Measurements from ENCODE around the gene SFT2D3.
A peak's percentile ranks its signal among the peaks of the same experiment; 100 is the strongest.

The SFT2D3 gene

GRCh38 chr2:127683056-127683455 is 18.2 kb upstream of the SFT2D3 start:
- no peak for DNase-seq

GRCh38 chr2:127683757-127684156 is 17.5 kb upstream of the SFT2D3 start:
- DNase-seq = no peak

GRCh38 chr2:127685410-127686080 is 15.8 kb upstream of the SFT2D3 start:
- no peak for DNase-seq

DNA sequence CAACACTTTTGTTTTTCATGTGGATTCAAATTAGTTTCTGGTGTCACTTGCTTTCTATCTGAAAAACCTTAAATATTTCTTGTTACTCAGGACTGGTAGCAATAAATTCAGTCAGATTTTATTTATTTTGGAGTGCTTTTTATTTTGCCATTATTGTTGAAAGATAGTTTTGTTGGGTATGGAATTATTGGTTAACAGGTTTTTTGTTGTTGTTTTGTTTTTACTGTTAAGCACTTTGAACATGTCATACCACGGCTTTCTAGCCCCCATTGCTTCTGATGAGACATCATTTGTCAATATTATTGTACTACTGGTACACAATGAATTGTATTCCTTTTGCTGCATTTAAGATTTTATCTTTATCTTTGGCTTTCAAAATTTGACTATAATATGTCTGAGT is 12.9 kb upstream of the SFT2D3 start:
- DNase-seq = no peak

DNA sequence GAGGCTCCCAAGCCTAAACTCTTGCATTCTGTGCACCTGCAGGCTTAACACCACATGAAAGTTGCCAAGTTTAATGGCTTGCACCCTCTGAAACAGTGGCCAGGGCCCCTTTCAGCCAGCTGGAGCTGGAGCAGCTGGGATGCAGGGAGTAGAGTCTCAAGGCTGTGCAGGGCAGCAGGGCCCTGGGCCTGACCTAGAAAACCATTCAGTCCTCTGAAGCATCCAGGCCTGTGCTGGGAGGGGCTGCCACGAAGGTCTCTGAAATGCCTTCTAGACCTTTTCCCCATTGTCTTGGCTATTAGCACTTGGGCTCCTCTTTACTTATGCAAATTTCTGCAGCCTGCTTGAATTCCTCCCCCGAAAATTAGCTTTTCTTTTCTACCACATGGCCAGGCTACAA is 10.6 kb upstream of the SFT2D3 start:
- DNase-seq = no peak

GRCh38 chr2:127694986-127695385 is 6.3 kb upstream of the SFT2D3 start:
- no peak for DNase-seq

DNA sequence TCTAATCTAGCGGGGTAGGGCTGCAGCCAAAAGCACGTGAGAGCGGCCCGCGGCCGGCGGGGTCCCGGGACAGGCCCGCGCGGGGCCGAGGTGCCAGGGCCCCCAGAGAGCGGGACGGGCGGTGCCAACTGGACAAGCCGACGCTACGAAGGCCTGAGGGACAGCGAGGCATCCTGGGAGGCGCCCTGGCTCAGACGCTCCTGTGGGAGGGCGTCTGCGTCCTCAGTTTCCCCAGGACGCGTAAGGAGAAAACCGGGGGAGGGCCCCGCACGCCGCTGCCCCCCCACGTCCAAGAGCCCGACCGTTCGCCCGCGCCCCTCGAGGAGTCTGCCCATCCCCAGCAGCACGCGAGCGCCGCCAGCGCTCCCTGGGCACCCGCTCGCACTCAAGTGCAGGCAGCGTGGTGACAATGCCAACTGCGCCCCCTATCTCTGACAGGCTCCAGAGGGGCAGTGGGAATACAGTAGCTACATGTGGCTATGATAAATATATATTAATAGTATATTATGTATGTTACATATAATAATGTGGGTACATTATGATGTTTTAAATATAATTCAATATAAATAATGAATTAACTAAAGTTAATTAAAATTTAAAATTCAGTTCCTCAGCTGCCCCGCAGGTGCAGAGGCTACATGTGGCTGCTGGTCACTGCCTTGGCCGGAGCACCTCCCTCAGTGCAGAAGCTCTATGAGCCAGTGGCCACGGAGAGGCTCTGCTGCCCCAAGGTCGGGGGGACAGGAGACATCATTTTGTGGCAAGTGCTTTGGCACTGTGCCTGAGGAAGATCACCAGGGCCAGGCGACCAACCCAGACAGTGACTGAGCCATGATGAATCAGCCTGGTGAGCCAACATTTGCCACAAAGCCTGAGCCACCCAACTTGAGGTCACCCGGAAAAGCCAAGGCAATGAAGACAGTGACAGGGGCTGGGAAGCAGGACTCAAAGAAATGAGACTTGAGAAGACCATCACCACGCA is 5.5 kb upstream of the SFT2D3 start:
- peak; percentile 26 to 36 for DNase-seq

GRCh38 chr2:127697482-127698180 is 3.7 kb upstream of the SFT2D3 start:
- no peak for DNase-seq

DNA sequence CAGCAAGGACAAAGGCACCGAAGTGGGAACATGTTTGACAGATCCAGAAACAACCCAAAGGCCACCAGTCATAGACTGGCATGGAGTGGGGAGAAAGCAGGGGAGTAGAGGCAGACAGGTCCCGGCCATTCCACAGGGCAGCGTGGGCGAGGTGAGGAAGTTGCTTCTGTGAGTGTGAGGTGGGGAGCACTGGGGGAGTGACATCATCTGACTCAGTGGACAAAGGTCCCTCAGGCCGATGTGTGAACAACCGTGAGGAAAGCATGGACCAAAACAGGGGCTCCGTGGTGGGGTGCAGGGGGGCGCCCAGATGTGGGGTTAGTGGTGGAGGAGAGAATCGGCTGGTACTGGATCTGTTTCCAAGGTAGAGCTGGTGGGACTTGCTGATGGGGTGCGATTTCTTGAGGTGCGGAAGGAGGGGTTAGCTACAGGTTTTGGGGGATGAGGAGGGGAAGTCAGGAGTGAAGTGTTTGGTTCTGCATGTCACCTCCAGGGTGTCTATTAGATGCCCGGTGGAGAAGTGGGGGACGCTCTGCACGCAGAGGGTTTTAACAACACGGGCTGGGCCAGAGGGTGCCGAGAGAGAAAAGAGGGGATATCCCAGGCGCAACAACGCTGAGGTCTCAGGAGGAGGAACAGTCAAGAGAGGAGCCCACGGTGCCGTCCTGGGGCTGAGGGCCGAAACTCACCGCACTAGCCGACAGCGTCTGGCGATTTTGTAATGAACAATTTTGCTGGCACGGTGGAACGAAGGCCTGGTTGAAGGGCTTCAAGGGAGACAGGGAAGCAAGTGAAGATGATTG is 2.5 kb upstream of the SFT2D3 start:
- DNase-seq = no peak

GRCh38 chr2:127700527-127701192 is 637 bp upstream of the SFT2D3 start:
- no peak for DNase-seq

DNA sequence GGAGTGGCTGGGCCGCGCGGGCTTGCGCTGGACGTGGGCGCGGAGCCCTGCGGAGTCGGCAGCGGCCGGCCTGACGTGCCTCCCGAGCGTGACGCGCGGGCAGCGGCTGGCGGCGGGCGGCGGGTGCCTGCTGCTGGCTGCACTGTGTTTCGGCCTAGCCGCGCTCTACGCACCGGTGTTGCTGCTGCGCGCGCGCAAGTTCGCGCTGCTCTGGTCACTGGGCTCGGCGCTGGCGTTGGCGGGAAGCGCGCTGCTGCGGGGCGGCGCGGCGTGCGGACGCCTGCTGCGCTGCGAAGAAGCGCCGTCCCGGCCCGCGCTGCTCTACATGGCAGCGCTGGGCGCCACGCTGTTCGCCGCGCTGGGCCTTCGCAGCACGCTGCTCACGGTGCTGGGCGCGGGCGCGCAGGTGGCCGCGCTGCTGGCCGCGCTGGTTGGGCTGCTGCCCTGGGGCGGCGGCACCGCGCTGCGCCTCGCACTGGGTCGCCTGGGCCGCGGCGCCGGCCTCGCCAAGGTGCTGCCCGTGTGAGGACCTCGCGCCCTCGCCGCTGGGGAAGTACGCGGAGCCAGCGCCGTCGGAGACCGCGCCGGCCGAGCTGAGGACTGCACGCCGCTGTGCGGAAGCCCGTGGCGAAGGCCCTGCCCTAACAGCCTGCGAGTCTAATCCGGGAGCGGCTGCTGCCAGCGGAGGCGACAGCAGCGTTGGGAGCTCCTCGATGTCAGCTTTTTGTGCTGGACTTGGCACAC is 526 bp downstream of the SFT2D3 start:
- DNase-seq = peak; percentile 48 to 76

- DNase-seq = no peak
These were observed 1.2 kb downstream of the SFT2D3 start for GRCh38 chr2:127702395-127703009.

- DNase-seq = no peak
These were observed 2.0 kb downstream of the SFT2D3 start for GRCh38 chr2:127703282-127703681.

DNA sequence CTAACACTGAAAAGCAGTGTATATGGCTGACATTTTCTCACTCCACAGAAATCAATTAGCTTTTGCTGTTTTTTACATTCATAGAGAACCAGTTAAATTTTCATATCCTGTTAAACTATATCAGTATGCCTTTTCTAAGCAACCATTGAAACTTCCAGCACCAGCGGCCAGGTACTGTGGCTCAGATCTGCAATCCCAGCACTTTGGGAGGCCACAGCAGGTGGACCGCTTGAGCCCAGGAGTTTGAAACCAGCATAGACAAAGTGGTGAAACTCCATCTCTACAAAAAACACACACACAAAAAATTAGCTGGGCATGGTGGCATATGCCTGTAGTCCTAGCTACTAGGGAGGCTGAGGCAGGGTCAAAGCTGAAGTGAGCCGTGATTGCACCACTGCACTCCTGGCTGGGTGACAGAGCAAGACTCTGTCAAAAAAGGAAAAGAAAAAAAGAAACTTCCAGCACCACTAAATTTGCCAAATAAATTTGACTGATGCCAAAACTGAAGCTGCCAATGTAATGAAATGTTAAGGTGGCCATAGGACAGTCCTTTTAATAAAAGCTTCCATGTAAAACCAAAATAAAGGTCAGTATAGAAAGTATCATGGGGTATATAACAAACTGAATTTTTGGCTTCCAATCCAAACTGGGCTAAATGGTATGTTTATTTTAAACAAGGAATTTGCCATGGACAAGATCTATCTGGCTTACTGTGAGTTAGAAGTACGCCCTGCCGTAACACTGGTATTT is 3.5 kb downstream of the SFT2D3 start:
- DNase-seq = no peak

DNA sequence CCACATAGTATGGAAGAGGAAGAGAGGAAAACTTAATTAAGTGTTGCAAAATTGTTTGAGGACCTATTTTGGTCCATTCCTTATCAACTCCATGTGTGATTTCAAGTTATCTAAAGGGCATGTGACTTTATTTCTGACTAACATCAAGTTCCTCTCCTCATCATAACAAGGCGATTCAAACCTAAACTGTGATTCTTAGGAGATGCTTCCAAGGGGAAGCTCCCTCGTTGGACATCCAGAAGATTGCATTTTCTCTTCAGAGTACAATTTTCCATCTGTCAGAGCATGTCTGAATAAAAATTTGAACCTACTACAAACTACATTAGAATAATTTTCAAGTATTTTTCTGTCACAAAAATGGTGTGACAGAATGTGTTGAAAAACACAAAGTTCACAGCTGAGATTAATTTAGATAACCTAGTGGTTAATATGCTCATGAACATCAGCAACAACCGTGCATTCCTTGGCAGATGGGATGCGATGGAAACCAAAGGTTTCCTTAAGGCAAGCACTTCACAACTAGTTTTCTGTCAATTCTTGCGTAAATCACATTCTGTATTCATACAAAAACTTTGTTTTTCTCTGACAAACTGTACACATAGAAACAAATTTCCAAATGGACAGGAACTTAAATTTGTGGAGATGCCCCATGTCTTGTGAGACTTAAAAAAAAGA is 4.2 kb downstream of the SFT2D3 start:
- no peak for DNase-seq

GRCh38 chr2:127706215-127706990 is 5.1 kb downstream of the SFT2D3 start:
- peak in 1 of 2 experiments; percentile 9 for DNase-seq

DNA sequence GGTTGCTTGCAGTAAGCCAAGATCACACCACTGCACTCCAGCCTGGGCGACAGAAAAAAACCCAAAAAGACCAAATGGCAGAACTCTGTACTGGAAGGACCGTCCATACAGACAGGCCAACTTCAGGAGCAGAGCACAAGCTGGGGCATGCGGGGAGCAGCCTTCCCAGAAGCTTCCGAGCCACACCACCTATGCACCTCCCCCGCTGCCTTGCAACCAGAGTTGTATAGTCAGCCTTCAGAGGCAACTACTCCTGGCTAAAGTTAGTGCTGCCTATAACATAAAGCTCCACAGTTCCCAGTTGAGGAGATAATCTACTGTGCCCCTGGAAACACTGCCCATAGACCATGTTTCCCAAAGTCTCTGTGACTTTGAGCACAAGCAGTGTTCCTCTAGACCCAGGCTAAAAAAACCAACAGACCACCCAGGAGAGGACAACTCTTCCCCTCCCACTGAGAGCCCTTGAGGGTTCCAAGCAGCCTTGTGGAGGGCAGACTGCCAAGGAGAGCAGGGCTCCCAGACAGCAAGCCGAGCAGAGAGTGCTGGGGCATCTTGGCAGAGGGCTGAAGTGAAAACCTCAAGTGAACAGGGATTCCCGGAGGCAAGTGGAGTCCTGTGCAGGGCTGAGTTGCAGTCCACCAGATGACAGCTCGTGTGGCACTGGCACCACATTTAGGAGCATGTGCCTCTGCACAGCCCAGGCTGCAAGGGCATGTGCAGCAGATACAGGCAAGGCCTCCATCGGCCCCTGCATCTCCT is 6.8 kb downstream of the SFT2D3 start:
- no peak for DNase-seq

DNA sequence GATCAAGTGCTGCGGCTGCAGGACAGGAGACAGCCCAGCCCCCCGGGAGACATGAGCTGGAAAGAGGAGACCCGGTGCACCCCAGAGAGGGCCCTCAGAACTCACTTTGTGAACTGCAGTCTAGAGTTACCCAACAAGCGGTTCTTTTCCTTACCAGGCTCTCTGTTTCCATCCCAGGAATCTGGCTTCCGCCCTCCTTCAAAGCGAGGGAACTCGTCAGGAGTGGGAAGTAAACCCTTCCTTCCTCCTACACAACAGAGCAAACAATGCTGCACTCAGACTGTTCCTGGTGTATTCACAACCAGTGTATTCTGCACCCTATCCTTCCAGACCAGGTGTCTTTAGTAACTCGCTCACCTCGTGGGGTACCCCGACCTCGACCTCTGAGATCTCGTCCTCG is 8.0 kb downstream of the SFT2D3 start:
- no peak for DNase-seq
